Transverse colon (tissue), 4 donors: Measurements from ENCODE around the gene GAREM1. TPM values are rescaled to one million over a fixed set of nuclear protein-coding genes. Genes with fewer than 3 reads are reported as not detected.

Experiments used
- DNase-seq: peaks from one replicate; pipeline ENCODE4 v3.0.0-alpha.2; 2019
- H3K27ac ChIP-seq, 4 donors: fragments of 200-600 bp; sonication (generic); 2 replicates each; pipeline ENCODE4 v1.5.1; 2016 to 2018; ENCODE audit warnings: inconsistent platforms in 4 of 4
- H3K27me3 ChIP-seq: fragments of 200-600 bp; sonication (generic); 2 replicates; pipeline ENCODE4 v1.5.1; 2017; ENCODE audit warnings: inconsistent platforms
- H3K36me3 ChIP-seq, 4 donors: fragments of 200-600 bp; sonication (generic); 2 replicates each; pipeline ENCODE4 v1.5.1; 2017 to 2019; ENCODE audit warnings: inconsistent platforms in 4 of 4
- H3K4me1 ChIP-seq, 4 donors: fragments of 200-600 bp; sonication (generic); 2 replicates each; pipeline ENCODE4 v1.5.1; 2017 to 2020; ENCODE audit warnings: inconsistent platforms in 4 of 4
- H3K4me3 ChIP-seq, 4 donors: fragments of 200-600 bp; sonication (generic); 1 replicate in 1 of 4; 2 replicates in 3 of 4; pipeline versions ENCODE4 v1.5.1 to v1.6.1; 2017 to 2019; ENCODE audit warnings: inconsistent platforms in 4 of 4
- H3K9me3 ChIP-seq, 2 donors: fragments of 200-600 bp; sonication (generic); 2 replicates each; pipeline ENCODE4 v1.5.1; 2017 to 2019; ENCODE audit warnings: inconsistent platforms in 2 of 2
- EP300 ChIP-seq: sonication (generic); formaldehyde crosslinking; IDR thresholded peaks from one replicate; pipeline ENCODE4 v1.6.1; 2017; ENCODE audit warnings: antibody characterized with exemption, low read depth
- POLR2A ChIP-seq: fragments of 450-650 bp; IDR thresholded peaks from one replicate; pipeline ENCODE4 v1.6.1; 2016; ENCODE audit warnings: antibody characterized with exemption, mild to moderate bottlenecking, moderate library complexity
- POLR2AphosphoS5 ChIP-seq, 3 donors: sonication (generic); formaldehyde crosslinking; IDR thresholded peaks; one replicate each; pipeline ENCODE4 v1.6.1; 2016; ENCODE audit warnings: antibody characterized with exemption in 3 of 3
- WGBS, 2 donors: methylation state at CpG; one replicate each; pipeline ENCODE4 v1.1.5; 2018; ENCODE audit warnings: low coverage in 1 of 2; 5-methylcytosine and 5-hydroxymethylcytosine counted together
- in situ Hi-C, 4 donors: fragments of 200-750 bp; cut with MboI; loops; one replicate each; pipeline versions ENCODE4 v1.15.0 to v1.15.1; 2017; ENCODE audit warnings: low sequenced_read_pairs in 3 of 4, low pct_ligation_motif_present in 1 of 4, low pct_unique_long_range_greater_than_20kb in 1 of 4
- intact Hi-C: fragments of 100-400 bp; cut with DNase I; formaldehyde crosslinking; loops from one replicate; pipeline ENCODE4 v1.15.1; 2023; ENCODE audit warnings: low total_unique reads
- total RNA-seq, 4 donors: library from RNA; depleted of rRNA; stranded (reverse); fragments of >200 nt; gene quantifications; one replicate each; pipeline ENCODE4 v1.1.0, GENCODE V29; 2016
- TF ChIP-seq, protein P1 (sequence below), 5 experiments: fragments of 200-600 bp in 3 of 5; fragments of 450-650 bp in 2 of 5; sonication (generic) in 3 of 5; IDR thresholded peaks; 1 replicate in 2 of 5; 2 replicates in 3 of 5; pipeline ENCODE4 v1.5.1; 2016 to 2017; ENCODE audit warnings: antibody characterized with exemption in 5 of 5, inconsistent platforms in 3 of 5, mild to moderate bottlenecking in 2 of 5, moderate library complexity in 1 of 5

GAREM1 gene
- total RNA-seq, 4 donors from 2014 or later, result 7.9 to 47.6 (median 25.9) TPM

DNA sequence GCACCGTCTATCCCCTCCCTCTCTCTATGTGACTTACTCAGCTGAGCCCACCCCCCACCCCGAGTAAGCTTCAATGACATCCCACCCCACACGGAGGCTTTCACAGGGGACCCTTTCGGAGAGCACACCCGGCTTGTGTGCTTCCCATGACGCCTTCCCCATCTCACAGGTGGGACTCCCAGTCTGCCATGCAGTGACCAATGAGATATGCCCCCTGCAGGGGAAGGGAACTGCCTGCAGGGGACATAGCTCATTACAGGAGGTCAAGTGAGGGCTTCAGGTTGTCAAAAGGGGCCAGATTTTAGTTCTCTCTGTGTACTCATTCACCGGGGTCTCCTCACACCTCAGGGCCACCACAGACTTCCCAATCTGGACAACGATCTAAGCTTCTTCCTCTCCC lies 112.6 kb downstream of the GAREM1 start:
- intact Hi-C loops (no loop called here), in situ Hi-C loops (loop anchor here in 1 of 4 donors (25.0 kb wide), 1 partner anchor 104 kb away; the partner anchor contains the start of gene GAREM1)
- no peak overlapping the region for H3K27ac ChIP-seq

DNA sequence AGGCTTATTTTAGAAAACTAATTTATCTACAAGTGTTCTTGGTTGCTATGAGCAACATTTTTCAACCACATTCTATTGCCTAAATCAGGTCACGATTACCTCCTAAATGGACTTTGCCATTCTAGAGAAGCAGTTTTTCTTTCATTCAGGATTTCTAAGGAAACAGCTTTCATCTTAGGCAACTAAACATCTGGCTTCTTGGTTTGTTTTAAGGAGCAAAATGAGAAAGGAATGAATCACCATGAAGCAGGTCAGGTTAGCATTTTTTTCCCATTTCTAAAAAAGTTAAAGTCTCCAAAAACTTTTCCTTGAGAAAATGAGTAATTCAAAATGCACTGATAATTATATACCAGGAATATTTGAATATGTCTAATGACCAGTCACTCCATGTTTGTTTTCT lies 114.8 kb downstream of the GAREM1 start:
- Histone ChIP-seq H3K27ac (no peak overlapping the region), H3K9me3 (no peaks in the 10 kb centered on the region), H3K27me3 (no peaks in the 10 kb centered on the region), H3K36me3 (no peaks in the 10 kb centered on the region), H3K4me1 (peaks cover 0 to 8% (median 3%) of the 10 kb centered on the region in 4 donors), H3K4me3 (no peak overlapping the region)
- in situ Hi-C loops (loop anchor here in 1 of 4 donors (25.0 kb wide), 1 partner anchor 106 kb away; the partner anchor contains the start of gene GAREM1), intact Hi-C loops (no loop called here)
- TF ChIP-seq EP300 (no peak), POLR2AphosphoS5 (IDR thresholded peaks at IDR 0.05) (no peak), POLR2A (no peak)
- TF ChIP-seq, protein P1, sequence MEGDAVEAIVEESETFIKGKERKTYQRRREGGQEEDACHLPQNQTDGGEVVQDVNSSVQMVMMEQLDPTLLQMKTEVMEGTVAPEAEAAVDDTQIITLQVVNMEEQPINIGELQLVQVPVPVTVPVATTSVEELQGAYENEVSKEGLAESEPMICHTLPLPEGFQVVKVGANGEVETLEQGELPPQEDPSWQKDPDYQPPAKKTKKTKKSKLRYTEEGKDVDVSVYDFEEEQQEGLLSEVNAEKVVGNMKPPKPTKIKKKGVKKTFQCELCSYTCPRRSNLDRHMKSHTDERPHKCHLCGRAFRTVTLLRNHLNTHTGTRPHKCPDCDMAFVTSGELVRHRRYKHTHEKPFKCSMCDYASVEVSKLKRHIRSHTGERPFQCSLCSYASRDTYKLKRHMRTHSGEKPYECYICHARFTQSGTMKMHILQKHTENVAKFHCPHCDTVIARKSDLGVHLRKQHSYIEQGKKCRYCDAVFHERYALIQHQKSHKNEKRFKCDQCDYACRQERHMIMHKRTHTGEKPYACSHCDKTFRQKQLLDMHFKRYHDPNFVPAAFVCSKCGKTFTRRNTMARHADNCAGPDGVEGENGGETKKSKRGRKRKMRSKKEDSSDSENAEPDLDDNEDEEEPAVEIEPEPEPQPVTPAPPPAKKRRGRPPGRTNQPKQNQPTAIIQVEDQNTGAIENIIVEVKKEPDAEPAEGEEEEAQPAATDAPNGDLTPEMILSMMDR (IDR thresholded peaks at IDR 0.05), result no peak
- DNase-seq, result no peak
- WGBS, 2 donors, result 59 to 69% methylated on average over 1 of the region's 1 CpG

More for the DNA sequence above, 112.6 kb downstream of the GAREM1 start:
- no peak for DNase-seq
- no peak for TF ChIP-seq EP300
- no peak for TF ChIP-seq POLR2A
- TF ChIP-seq, protein P1 (IDR thresholded peaks at IDR 0.05), result no peak
- Histone ChIP-seq H3K9me3 (no peaks in the 10 kb centered on the region), H3K36me3 (no peaks in the 10 kb centered on the region), H3K4me1 (no peaks in the 10 kb centered on the region), H3K4me3 (no peak overlapping the region), H3K27me3 (no peaks in the 10 kb centered on the region)
- WGBS, 2 donors, result 64 to 81% methylated on average over 2 to 8 of the region's 8 CpGs

DNA sequence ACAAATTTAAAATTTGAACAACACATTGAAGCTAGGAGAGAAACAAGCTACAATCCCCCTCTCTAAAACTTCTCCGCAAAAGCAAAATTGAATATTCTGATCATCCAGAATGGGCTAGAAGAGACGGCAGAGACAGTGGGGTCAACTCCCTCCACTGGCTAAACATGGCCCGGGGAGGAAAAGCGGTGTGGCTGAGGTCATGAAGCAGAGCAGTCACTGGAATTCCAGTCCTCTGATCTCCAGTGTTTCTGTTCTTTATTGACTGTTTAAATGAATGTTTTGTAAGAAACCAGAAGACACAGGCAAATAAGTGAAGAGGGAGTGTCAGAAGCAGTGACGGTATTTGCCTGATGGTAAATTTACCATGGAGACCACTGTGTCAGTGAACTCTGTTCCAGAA lies 116.2 kb downstream of the GAREM1 start:
- intact Hi-C loops, result no loop called here
- DNase-seq, result no peak
- TF ChIP-seq EP300, result no peak
- no peak for TF ChIP-seq POLR2AphosphoS5 (IDR thresholded peaks at IDR 0.05)
- TF ChIP-seq, protein P1 (IDR thresholded peaks at IDR 0.05), result no peak
- TF ChIP-seq POLR2A, result no peak
- no peaks in the 10 kb centered on the region for H3K36me3 ChIP-seq
- H3K9me3 ChIP-seq, result no peaks in the 10 kb centered on the region
- 75 to 89% methylated on average over 4 to 5 of the region's 5 CpGs for WGBS, 2 donors
- H3K4me3 ChIP-seq, result no peak overlapping the region
- no peak overlapping the region for H3K27ac ChIP-seq
- H3K27me3 ChIP-seq, result no peaks in the 10 kb centered on the region
- peaks cover 0 to 21% (median 6%) of the 10 kb centered on the region in 4 donors for H3K4me1 ChIP-seq
- in situ Hi-C loops, result loop anchor here in 1 of 4 donors (25.0 kb wide), 1 partner anchor 108 kb away; the partner anchor contains the start of gene GAREM1

DNA sequence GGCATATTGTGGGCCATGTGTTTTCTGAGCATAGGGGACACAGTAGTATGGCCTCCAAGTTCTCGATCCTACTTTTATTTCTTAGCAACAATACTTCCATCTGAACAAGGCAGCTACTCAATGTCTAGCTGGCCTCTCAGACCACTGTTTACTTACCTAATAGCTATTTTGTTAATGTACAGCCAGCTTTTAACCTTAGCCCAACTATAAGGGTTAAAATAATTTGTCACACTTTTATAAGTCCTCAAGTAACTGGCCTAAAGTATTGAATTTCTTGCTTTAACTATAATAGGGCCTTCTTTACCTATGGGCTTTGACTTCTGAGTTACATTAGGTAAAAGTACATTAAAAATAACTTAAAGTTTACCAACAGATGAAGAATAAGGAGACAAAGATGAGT lies 117.4 kb downstream of the GAREM1 start:
- H3K27me3 ChIP-seq, result no peaks in the 10 kb centered on the region
- intact Hi-C loops, result no loop called here
- WGBS, 2 donors, result 93 to 100% methylated on average over 1 of the region's 1 CpG
- peaks cover 0 to 29% (median 10%) of the 10 kb centered on the region in 4 donors for H3K4me1 ChIP-seq
- H3K27ac ChIP-seq, result no peak overlapping the region
- H3K9me3 ChIP-seq, result no peaks in the 10 kb centered on the region
- in situ Hi-C loops, result loop anchor here in 1 of 4 donors (25.0 kb wide), 1 partner anchor 109 kb away; the partner anchor contains the start of gene GAREM1
- H3K4me3 ChIP-seq, result no peak overlapping the region
- H3K36me3 ChIP-seq, result no peaks in the 10 kb centered on the region
- no peak for DNase-seq
- TF ChIP-seq POLR2A (no peak), EP300 (no peak), POLR2AphosphoS5 (IDR thresholded peaks at IDR 0.05) (no peak)
- TF ChIP-seq, protein P1 (IDR thresholded peaks at IDR 0.05), result no peak
